Measurements from ENCODE around the gene PLEKHJ1.

GRCh38 chr19:2225415-2226050 is 10.6 kb downstream of the PLEKHJ1 start:
- TF ChIP-seq CTCF (IDR thresholded peaks at IDR 0.05) (no peak), POLR2A (IDR thresholded peaks at IDR 0.05) (no peak)
